DMS79 treated with DMSO at 0.1 percent for 48 hours (cell line): ENCODE measurements around the gene TULP3.

Experiments used
- DNase-seq: peaks from one replicate; lab custom pipeline; 2025; lab: John Stamatoyannopoulos, UW

The TULP3 gene

DNA sequence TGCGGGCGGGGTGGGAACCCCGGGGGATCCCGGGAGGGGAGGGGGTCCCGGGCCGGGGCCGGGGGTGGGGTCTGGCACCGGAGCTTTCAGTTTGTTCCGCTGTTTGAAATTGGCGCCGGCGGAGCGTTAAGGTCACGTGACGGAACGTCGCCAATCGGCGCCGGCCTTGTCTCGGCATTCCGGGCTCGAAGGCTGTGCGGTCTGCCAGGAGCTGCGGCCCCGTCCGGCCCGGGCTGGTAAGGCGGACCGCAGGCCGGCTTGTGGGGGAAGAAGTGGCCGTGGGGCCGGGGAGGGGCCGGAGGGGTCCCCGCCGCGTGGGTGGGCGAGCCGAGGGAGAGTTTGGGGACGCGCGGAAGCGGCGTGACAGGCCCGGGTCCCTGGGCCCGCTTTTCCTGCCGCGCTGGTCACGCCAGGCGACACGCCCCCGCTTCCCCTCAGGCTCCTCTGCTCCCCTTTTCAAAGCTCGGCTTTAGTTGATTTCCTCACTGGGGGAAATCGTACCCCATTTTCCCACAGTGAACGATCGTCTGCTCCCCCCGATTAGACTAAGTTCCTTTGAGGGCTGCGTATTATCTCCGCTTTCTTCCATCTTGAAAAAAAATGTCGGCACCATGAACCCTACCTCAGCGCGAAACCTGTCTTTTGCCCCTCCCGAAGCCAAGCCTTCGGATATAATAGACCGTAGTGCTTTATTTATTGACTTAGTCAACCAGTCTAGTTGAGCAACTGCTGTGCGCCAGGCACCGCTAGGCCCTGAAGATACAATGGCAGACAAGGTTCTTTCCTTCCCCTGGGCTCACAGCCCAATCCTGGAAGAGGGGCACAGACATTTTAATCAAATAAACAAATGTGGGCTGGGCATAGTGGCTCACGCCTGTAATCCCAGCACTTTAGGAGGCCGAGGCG, 13.4 kb upstream of the TULP3 start, which contains the start of the genes FOXM1 and RHNO1:
FOXM1 (minus strand) TSS at position 128 of the 906 bp plus-strand sequence. CDS start 2,696 bp downstream, outside the sequence.
RHNO1 (plus strand) TSS at position 177 of the 906 bp plus-strand sequence. CDS start 8,144 bp downstream, outside the sequence.
- DNase-seq, result peak; percentile 80

DNA sequence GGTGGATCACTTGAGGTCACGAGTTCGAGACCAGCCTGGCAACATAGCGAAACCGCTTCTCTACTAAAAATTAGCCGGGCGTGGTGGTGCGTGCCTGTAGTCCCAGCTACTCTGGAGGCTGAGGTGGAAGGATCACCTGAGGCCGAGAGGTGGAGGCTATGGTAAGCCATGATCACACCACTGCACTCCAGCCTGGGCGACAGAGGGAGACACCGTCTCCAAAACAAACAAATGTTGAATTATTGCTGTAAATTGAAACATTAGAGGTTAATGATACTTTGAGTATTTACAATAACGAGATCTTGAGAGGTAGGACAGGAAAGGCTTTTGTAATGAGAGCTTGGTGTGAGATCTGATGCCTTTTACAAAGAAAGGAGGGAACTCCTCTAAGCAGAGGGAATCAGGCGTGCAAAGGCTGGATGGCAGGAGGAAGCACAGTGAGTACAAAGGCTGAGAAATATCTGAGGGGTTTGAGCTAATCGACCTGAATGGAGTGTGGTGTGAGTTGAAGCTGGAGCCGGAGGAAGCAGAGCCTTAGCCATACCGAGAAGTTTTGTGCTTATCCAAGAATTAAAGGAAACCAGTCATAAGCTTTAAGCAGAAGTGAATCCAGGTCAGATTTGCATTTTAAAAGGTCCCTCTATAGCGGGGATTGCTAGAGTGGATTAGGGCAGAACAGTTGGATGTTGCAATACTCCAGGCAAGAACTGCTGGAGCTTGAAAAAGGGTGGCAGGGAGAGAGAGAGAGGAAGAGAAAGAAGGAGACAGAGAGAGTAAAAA, 12.5 kb upstream of the TULP3 start:
- DNase-seq, result peak; percentile 61

DNA sequence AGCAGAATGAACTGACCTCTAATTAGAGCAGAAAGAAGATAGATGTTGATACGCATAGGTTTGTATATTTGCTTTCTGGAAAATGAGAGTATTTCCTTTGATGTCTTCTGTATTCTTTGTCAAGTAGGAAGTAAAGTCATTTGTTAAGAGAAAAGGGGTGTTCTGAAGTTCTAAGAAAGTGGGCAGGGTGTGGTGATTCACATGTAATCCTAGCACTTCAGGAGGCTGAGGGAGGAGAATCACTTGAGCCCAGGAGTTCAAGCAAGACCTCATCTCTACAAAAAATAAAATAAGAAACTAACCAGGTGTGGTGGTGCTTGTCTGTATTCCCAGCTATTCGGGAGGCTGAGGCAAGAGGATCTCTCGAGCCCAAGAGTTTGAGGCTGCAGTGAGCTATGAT, 10.8 kb upstream of the TULP3 start:
- no peak for DNase-seq

DNA sequence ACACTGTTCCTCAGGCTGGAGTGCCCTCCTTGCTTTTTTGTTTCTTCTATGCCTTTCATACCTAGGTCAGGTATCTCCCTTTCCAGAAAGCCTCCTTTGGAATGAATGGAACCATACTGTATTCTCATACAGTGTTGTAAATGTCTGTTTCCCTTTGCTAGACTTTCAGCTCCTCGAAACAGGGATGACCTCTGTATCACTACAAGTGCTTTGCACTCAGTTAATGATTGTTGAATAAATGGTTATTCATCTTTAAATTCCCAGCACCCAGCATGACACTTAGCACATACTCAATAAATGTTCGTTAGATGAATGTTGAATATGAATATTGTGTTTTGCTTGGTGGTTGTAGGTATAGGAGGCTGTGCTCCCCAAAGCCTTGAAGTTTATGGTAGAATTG, 5.9 kb upstream of the TULP3 start:
- DNase-seq, result no peak

DNA sequence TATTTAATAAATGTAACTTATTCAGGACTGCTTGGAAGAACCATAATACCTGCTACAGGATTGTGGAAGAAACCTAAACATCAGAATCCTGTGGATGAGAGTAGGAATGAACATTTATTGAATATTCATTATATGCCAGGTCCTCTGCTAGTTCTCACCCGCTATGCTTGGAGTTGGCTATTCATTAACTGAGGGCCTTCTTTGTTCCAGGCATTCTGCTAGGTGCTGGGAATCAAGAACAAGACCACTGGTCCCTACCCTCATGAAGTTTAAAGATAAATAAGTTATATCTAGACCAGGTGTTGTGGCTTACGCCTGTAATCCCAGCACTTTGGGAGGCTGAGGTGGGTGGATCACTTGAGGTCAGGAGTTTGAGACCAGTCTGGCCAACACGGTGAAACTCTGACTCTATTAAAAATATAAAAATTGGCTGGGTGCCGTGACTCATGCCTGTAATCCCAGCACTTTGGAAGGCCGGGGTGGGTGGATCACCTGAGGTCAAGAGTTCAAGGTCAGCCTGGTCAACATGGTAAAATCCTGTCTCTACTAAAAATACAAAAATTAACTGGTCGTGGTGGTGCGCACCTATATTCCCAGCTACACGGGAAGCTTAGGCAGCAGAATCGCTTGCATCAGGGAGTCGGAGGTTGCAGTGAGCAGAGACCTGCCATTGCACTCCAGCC, 3.8 kb upstream of the TULP3 start:
- no peak for DNase-seq

DNA sequence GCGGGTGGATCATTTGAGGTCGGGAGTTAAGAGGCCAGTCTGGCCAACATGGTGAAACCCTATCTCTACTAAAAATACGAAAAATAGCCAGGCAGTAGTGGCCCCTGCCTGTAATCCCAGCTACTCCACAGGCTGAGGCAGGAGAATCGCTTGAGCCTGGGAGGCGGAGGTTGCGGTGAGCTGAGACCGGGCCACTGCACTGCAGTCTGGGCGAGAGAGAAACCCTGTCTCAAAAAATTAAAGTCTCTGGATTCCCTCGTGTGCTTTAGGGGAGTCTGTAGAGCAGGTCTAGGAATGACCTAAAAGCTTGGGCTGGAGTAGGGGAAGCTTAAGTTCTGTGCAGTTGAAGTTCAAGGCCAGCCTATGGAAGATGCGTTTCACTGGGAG, 697 bp upstream of the TULP3 start:
- DNase-seq, result no peak

DNA sequence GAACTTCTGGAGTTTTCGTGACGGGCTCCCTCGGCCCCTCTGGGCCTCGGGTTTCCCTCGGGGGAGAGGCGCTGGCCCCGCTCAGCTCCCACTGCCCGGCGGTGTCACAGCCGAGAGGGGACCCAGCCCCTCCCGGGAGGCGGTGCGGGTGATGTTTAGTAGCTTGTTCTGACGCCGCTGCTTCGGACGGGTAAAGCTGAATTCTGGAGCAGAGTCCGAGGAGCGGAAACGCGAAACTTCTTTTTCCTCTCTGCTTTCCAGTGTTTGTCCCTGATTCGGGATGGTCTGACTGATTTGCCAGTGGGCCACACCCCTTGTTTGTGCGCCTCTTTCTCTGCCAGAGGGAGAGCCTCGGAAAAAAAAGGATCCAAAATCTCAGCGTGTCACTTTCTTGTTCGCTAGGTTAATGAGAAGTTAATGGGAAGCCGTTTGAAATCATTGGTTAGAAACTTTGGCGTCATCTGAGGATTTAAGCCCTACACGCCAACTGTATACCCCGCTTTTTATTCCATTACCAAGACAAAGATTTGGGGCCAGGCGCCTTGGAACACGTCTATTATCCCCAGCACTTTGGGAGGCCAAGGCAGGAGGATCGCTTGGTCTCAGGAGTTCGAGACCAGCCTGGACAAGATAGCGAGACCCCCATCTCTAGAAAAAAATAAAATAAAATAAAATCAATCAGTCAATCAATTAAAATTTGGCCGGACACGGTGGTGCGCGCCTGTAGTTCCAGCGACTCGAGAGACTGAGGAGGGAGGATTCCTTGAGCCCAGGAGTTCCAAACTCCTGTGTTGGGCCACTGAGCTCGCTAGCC, 756 bp downstream of the TULP3 start:
- peak; percentile 45 for DNase-seq

DNA sequence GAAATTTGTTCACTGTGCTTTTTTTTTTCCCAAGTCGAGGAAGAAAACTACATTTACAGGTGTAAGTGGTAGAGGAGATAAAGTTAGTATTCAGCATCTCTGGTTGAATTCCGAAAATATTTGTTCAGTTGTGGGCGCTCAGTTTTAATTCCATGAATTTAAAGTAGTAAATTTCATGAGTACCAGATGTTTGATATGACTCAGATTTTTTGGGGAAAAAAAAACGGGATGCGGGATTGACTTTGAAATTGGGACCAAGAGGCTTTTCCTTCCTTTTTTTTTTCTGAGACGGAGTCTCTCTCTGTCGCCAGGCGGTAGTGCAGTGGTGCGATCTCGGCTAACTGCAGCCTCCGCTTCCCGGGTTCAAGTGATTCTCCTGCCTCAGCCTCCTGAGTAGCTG, 1.6 kb downstream of the TULP3 start:
- DNase-seq, result no peak

DNA sequence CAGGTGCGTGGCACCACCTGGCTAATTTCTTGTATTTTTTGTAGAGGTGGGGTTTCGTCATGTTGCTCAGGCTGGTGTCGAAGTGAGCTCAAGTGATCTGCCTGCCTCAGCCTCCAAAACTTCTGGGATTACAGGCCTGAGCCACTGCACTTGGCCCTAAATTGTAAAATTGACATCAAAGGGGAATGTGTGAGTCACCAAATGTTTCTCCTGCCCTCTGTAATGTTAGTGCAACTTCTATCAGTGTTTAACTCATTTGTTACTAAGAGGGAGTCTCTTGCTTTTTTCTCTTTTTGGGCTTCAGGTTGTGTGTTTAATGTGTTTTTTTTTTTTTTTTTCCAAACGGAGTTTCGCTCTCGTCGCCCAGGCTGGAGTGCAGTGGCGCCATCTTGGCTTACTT, 2.3 kb downstream of the TULP3 start:
- DNase-seq, result no peak

DNA sequence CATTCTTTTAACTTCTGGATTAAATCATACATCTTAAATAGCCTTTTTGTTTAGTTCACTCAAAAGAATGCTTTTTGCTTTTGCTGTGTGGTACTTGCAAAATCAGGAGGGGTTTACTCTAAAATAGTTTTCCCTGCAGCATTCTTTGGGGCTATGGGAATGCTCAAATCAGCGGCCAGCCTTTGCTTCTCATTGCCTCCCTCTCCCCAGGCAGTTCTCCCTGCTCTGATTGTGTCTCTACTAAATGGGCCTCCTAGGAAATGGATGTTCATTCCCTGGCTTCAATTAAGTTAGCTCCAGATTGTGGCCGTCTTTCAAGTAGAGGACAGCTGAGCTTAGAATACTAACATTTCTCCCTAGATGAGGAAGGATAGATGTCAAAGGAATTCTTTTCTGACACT, 4.4 kb downstream of the TULP3 start:
- DNase-seq, result no peak

DNA sequence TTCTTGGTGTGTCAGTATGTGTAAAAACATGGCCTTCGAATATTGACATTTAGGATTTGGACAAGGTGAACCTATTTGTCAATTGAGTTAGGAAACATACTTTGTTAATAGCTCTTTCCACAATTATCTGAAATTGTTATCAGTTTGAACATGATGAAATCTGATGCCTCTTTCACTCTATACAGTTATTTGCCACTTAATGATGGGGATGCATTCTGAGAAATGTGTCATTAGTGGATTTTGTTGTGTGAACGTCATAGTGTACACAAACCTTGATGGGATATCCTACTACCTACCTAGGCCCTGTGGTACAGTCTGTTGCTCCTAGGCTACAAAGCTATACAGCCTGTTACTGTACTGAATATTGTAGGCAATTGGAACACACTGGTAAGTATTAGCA, 4.8 kb downstream of the TULP3 start:
- DNase-seq, result no peak

DNA sequence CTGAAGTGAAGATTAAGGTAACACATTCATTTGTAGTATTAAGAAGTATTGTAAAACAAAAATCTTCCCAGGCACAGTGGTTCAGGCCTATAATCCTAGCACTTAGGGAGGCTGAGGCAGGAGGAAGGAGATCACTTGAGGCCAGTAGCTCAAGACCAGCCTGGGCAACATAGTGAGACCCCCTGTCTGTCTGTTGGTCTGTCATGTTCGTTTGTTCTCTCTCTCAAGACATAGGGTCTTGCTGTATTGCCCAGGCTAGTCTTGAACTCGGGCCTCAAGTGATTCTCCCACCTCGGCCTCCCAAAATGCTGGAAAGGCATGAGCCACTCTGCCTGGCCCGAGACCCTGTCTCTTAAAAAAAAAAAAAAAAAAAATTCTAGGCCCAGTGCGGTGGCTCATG, 6.7 kb downstream of the TULP3 start:
- DNase-seq, result no peak

DNA sequence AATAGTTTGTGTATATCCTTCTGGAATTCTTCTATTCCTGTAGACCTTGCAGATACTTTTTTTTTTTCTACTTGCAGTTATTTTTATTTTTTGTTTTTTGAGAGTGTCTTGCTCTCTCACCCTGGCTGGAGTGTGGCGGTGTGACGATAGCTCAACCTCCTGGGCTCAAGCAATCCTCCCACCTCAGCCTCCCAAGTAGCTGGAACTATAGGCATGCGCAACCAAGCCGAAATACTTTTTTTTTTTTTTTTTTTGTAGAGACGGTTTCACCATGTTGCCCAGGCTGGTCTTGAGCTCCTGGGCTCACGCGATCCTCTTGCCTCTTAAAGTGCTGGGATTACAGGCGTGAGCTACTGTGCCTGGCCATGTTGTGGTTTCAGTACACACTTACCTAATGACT, 10.0 kb downstream of the TULP3 start:
- DNase-seq, result no peak

DNA sequence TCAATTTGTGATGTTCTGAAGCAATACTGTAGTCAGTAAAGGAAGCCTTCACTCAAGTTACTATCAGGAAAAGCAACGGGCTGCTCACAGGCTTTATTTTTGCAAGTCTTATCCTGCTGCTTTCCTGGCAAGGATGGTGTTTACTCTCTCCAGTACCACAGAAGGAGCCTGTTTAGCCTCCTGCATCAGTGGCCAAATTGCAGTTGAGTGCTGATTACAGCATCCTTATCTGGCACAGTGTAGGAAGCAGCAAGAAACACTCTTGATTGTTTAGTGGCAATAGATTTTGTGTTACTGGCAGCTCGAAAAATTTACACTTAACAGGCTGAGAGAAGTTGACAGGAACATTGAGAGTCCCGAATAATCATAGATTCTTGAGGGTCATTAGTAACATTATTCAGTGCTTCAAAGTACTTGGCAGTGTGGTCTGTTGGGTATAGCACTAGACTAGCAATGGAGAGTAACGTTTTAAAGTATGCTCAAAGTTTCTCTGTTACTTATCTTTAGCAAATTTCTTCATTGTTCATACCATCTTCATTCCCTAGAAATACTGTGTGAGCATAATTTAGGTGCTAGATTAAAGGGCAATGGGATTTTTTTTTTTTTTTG, 11.7 kb downstream of the TULP3 start:
- peak; percentile 96 for DNase-seq

DNA sequence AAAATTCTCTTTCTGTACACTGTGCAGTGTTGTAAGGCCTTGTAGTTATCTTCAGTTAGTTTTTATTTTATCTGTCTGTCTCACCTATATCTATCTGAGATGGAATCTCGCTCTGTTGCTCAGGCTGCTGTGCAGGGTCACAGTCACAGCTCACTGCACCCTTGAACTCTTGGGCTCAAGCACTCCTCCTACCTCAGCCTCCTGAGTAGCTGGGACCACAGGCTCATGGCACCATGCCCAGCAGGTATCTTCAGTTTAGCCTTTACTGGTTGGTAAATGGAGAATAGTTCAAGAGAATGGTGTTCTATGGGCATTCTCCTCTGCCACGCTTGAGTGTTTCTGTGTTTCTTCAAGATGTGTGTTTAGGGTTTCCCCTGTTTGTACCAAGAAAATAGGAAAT, 13.6 kb downstream of the TULP3 start:
- peak; percentile 92 for DNase-seq

DNA sequence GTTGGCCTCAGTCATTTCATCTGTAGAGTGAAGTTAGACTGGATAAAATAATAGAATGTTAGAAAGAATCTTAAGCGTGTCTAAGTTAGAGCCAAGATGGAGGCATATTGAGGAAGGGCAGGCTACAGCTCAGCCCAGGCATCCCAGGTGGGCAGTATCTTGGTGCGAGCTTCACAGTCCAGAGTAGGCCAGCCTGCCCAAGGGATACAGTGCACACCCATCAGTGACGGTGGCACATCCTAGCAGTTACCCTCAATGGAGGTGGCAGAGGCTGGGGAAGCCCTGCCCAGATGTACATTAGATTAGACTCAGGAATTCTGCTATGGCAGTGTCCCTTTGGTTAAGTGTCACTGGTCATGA, 21.5 kb downstream of the TULP3 start:
- no peak for DNase-seq

DNA sequence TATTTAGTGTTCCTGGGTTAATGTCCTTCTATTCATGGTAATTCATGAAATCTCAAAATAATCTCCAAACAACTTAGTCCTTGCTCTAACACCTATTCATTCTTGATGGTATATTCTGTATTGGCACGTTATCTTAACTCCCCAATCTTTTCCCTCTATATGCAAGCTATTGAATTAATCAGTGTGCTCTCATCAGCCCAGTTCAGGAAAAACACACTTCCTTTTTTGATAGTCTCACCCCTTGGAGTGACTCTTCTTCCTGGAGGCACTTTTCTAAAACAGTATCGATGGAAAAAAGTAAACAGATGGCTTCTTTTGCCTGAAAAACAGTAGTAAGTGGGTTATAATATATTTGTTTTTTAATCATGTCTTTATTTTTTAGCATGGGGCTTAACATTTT, 28.6 kb downstream of the TULP3 start:
- no peak for DNase-seq

DNA sequence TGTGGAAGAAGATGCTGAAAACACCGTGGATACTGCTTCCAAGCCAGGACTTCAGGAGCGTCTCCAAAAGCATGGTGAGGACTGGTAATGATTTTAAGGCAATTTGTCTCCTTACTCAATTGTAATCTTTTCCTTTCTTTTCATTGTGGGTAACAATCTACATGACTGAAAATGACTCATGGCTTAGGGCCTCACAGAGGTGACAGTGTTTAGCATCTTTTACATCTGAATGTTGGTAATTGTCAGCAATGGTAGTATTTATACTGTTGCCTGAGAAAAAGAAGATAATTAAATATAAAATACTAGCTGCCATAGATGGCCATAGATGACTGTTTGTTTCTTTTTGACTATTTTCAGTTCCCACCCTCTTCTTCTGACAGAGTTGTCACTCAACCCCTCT, 31.6 kb downstream of the TULP3 start:
- DNase-seq, result no peak

DNA sequence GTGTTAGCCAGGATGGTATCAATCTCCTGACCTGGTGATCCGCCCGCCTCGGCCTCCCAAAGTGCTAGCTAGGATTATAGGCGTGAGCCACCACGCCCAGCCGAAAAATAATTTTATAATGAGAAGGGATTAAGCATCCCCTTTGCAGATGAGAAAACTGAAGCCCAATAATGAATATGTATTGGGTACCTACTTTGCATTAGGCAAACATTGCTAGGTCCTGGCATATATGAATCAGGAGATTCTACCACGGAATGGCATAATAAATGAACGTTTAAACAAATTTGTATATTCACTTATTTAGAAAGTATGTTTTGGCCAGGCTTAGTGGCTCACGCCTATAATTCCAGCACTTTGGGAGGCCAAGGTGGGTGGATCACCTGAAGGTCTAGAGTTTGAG, 32.4 kb downstream of the TULP3 start:
- no peak for DNase-seq

DNA sequence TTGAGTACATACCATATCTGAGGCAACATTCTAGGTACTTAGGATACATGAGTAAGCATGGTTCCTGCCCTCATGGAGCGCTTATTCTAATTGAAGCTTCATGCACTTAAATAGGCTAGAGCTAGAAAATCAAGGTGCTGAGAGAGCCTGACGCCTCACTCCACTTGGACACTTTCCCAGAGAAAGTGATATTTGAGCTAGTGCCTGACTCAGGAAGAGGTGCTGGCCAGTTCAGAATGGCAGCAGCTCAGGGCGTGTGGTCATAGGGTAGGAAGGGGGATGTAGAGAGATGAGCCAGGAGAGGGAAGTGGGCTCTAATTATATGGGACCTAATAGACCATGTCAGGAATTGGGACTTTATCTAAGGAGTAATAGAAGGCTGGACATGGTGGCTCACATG, 33.3 kb downstream of the TULP3 start:
- no peak for DNase-seq

DNA sequence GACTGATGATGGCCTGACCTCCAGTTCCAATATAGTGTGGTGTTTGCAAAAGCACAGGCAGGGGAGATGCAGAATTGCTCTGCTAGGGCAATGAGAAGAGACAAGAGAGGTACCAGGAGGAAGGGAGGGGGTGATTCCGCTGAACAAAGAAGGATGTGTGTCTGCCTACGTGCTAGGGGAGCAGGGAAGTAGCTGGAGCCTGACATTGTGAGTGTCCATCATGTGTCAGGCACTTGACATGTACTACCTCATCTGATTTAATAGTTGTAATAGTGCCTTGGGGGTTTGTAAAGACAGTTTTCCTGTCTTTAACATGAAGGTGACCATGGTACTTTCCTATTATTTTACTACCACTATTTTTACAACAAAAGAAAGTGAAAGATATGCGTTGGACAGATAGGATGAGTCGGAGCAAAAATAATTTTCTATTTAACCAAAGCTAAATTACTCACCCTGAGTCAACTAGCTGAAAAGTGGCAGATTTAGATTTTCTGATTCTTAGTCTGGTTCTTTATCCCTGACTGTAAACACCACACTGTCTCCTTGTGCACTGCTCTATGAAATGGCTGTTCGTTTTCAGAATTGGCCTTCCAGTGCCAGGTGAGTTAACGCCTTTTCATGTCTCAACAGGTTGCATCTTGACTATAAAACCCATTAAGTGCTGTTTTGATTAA, 34.8 kb downstream of the TULP3 start:
- DNase-seq, result peak; percentile 20
